GM12865 (cell line): ENCODE results near the gene ACOT12.
"Not testable (repeated sequence)": the region's sequence is repeated elsewhere in the genome, so short reads cannot be mapped to it uniquely, and the experiment has no call there.

Source experiments
- DNase-seq: peaks from one replicate; pipeline ENCODE4 v3.0.0; 2010; ENCODE audit warnings: low read depth
- H3K4me3 ChIP-seq: 2 replicates; pipeline ENCODE4 v1.5.1; 2011; ENCODE audit warnings: mild to moderate bottlenecking, low read depth, low read length, control low read depth
- CTCF ChIP-seq: IDR thresholded peaks from 2 replicates; pipeline ENCODE4 v1.5.1; 2011; ENCODE audit warnings: low read length, control low read depth, low read depth, inconsistent platforms; ENCODE audit not compliant: insufficient read depth; ENCODE audit errors: missing control alignments

Gene ACOT12

DNA sequence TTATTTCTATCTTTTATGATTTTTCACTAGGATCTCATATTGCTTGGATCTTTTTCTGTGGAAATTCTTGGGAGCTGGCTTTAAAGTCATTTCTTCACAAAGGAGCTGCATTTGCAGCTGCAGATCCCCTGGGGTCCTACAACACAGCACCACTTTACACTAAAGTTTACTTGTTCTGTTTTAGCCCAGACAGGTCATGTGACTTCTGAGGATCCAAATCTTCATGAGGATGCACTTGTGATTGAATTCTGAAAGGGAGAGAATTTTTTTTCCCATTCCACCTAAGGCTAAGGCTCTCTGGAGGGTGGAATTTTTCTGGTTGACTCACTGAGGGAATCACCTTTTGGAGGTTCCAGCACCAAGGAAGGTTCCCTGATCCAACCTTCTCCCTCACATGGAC, 43.4 kb downstream of the ACOT12 start:
- DNase-seq: no peak
- no peak for TF ChIP-seq CTCF

GRCh38 chr5:81349161-81349560, 44.8 kb downstream of the ACOT12 start:
- H3K4me3 ChIP-seq: no peak overlapping the region
- DNase-seq: no peak

More for the DNA sequence above, 43.4 kb downstream of the ACOT12 start:
- H3K4me3 ChIP-seq: no peak overlapping the region

DNA sequence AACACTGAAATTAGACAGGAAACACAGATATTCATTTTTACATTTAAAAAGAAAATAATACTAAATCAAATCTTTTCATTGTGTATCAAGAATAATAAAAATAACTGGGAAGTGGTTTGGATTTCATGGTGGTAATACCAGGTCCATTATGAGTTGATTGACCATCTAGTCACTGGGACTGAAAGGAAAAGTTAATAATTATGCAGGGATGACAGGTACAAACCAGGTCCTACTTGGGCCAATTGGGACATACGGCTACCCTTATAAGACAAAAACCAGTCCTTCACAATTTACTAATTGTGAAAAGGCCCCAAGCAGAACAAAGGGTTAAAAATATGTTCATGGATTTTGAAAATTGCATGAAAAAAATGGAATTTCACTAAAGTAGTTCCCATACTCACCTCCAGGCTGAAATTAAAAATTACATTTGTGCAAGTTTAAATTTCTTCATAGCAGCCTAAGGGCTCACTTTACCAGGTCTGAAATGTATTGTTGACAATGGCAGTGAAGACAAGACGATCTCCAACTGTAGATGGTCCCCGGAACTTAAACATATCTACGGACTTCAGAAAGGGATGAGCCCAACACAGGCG, 48.4 kb downstream of the ACOT12 start:
- DNase-seq: no peak
- no peak for TF ChIP-seq CTCF
- no peak overlapping the region for H3K4me3 ChIP-seq

More at GRCh38 chr5:81349161-81349560, 44.8 kb downstream of the ACOT12 start:
- TF ChIP-seq CTCF: no peak

DNA sequence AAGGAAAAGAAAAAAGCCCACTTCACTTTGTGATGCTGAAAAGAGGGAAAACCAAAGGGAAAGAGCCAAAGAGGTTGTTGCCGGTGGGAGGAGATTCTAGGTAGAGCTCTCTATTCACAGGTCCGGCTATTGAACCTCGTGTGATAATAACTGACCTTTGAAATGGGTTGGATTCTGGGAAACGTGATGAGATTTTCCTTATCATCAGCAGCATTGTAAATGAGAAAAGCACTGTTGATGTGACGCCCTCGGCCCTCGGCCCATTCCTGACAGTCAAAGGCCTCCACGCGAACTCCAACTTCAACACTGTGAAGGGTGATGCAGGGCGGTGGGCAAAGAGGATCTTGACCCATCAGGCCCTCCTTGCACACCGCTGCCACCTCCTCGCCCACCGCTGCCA, 49.2 kb downstream of the ACOT12 start:
- H3K4me3 ChIP-seq: no peak overlapping the region
- no peak for TF ChIP-seq CTCF
- no peak for DNase-seq

- not testable (repeated sequence) for H3K4me3 ChIP-seq, DNase-seq
Observed at GRCh38 chr5:81338213-81338612, 55.7 kb downstream of the ACOT12 start.

- no peak overlapping the region for H3K4me3 ChIP-seq
- TF ChIP-seq CTCF: no peak
- no peak for DNase-seq
Observed at GRCh38 chr5:81337803-81338202, 56.1 kb downstream of the ACOT12 start.

DNA sequence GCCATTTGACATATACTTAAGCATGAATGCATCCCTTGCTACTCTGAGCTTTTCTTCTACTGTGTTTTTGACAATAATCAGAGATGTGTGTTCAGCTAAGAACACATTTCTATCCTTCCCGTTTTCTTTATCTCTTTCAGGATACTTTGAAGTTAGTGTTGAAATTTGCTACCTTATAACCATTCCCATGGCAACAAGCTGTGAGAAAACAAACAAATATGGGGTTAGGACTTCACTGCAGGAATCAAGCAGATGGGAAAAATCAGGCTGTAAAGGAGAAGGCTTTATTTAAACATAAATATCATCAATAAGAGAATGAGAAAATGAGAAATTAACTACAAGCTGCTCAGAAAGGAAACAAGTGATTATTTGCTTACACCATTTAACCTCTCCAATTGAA, 57.4 kb downstream of the ACOT12 start:
- no peak for TF ChIP-seq CTCF
- no peak overlapping the region for H3K4me3 ChIP-seq

More for the DNA sequence above, 57.4 kb downstream of the ACOT12 start:
- no peak for DNase-seq
